C4-2B (cell line): ENCODE measurements around the gene PNN.
"Not testable (repeated sequence)": the region's sequence is repeated elsewhere in the genome, so short reads cannot be mapped to it uniquely, and the experiment has no call there.

Experiments
- H3K27ac ChIP-seq: fragments of 450-650 bp; 2 replicates; pipeline ENCODE4 v1.5.1; 2017
- ZFX ChIP-seq: fragments of 450-650 bp; IDR thresholded peaks from 2 replicates; pipeline ENCODE4 v1.6.1; 2017
- TF ChIP-seq, protein P1 (sequence below): fragments of 450-650 bp; conservative IDR thresholded peaks from 2 replicates; pipeline ENCODE4 v1.5.1; 2017; ENCODE audit warnings: mild to moderate bottlenecking

PNN gene

DNA sequence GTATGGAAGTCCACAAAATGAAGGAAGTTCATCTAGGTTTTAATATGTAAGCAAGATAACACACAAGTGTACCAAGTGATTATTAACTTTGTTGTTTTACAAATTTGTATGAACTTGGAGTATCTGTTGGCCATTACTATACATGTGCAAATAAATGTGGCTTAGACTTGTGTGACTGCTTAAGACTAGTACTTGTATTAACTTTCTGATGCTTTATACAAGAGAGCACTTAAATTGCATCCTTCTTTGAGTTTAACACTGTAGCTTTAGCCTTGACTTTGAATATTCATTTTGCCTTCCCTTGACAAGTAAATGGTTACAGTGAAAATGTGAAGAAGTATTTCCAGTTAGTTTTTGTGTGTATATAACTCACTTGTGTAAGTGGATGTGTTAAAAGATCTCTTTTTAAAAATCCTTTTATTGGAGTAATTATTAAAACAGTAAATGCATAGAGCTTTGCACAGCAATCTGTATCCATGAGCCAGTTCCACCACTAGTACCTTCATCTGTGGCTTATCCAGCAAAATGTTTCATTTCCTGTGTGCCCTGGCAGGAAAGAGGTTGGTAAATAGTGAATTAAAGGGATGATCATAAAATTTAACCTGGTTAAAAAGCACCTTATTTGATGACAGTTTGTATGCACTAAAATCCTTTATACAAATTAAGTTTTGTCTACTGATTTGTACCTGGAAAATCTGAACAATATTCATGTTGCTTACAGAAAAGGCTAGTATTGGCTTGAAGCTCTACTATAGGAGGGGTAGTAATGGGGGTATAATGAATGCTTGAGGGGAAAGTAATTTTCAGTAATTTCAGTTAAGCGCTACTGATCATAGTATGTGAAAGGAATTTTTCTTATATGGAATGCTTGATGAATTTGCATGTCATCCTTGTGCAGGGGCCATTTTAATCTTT, 8.0 kb downstream of the PNN start:
- H3K27ac ChIP-seq, result no peak overlapping the region
- TF ChIP-seq, protein P1, sequence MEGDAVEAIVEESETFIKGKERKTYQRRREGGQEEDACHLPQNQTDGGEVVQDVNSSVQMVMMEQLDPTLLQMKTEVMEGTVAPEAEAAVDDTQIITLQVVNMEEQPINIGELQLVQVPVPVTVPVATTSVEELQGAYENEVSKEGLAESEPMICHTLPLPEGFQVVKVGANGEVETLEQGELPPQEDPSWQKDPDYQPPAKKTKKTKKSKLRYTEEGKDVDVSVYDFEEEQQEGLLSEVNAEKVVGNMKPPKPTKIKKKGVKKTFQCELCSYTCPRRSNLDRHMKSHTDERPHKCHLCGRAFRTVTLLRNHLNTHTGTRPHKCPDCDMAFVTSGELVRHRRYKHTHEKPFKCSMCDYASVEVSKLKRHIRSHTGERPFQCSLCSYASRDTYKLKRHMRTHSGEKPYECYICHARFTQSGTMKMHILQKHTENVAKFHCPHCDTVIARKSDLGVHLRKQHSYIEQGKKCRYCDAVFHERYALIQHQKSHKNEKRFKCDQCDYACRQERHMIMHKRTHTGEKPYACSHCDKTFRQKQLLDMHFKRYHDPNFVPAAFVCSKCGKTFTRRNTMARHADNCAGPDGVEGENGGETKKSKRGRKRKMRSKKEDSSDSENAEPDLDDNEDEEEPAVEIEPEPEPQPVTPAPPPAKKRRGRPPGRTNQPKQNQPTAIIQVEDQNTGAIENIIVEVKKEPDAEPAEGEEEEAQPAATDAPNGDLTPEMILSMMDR, result no peak
- TF ChIP-seq ZFX, result no peak

- H3K27ac ChIP-seq, result not testable (repeated sequence)
These were observed 8.6 kb downstream of the PNN start for GRCh38 chr14:39183685-39184003.

GRCh38 chr14:39184628-39185255, 9.7 kb downstream of the PNN start:
- no peak for TF ChIP-seq ZFX
- TF ChIP-seq, protein P1, result no peak
- H3K27ac ChIP-seq, result no peak overlapping the region

DNA sequence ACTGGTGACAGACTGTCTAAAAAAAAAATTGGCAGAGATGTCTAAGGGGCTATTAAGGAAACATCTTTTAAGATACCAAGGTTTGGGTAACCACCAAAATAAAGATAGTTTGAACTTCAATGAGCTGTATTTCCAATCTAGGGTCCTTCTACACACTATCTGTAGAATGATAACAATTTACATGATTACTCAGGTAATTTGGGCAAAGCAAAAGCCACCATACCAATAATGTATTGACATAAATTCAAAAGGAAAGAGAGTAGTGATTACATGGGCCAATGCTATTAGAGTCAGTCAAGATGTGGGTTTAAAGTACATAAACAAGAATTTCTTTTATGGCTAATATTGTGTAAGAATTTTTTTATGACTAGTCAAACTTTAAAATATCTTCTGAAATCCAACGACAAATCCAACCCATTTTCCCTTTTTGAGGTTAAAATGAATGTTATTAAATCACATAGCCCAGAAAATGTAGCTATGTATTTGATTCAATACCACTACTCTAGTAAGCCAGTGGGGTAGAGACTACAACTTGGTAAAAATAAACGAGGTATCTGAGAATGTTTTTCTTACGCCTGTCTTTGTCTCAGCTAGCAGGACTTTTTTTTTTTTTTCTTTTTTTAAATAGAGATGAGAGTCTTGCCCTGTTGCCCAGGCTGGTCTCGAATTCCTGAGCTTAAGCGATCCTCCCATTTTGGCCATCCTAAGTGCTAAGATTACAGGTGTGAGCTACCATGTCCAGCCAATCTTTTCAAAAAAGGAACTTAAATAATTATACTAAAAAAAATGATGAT, 10.4 kb downstream of the PNN start:
- TF ChIP-seq, protein P1, result no peak
- no peak for TF ChIP-seq ZFX
- H3K27ac ChIP-seq, result no peak overlapping the region

DNA sequence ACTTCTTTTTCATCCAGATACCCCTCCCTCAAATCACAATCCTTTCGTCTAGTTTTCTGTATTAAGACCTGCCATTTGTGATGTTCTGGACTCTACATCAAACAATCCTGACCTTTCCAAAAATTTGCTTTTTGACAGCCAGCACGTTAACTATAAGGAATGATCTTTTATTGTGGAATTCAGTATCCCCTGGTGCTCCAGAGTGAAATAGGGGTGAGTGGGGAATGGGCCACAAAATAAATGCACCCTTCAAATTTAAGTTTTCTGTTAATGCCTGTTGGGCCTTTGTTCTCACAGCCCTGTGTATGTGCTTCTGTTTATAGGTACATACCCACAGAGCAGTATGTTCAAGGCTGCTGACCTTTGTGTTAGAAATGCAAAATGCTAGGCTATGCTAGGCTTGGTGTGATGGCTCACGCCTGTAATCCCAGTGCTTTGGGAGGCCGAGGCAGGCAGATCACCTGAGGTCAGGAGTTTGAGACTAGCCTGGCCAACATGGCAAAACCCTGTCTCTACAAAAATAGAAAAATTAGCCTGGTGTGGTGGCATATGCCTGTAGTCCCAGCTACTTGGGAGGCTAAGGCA, 12.0 kb downstream of the PNN start:
- TF ChIP-seq, protein P1, result no peak
- no peak for TF ChIP-seq ZFX
- no peak overlapping the region for H3K27ac ChIP-seq

GRCh38 chr14:39203659-39204606, 28.9 kb downstream of the PNN start:
- H3K27ac ChIP-seq, result no peak overlapping the region

DNA sequence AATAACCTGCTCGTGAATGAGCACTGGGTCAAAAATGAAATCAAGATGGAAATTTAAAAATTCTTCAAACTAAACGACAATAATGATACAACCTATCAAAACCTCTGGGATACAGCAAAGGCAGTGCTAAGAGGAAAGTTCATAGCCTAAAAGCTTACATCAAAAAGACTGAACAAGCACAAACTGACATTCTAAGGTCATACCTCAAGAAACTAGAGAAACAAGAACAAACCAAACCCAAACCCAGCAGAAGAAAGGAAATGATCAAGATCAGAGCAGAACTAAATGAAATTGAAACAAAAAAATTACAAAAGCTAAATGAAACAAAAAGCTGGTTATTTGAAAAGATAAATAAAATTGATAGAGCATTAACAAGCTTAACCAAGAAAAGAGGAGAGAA, 32.4 kb downstream of the PNN start:
- H3K27ac ChIP-seq, result not testable (repeated sequence)

More at GRCh38 chr14:39203659-39204606, 28.9 kb downstream of the PNN start:
- no peak for TF ChIP-seq ZFX
- TF ChIP-seq, protein P1, result no peak
